B cell (primary cell): Measurements from ENCODE around the gene ZNF622. TPM values are rescaled to one million over a fixed set of nuclear protein-coding genes. Genes with fewer than 3 reads are reported as not detected.

Experiments
- ATAC-seq: fragments of 200-7000 bp; cut with Tn5 transposase; one replicate; pipeline ENCODE4 v1.10.0; 2021; ENCODE audit warnings: low read depth, mild to moderate bottlenecking, moderate number of reproducible peaks, moderate library complexity
- CTCF ChIA-PET: fragments of 350-600 bp; sonication (Branson Sonifier 250); formaldehyde crosslinking; loops from one replicate; lab custom pipeline; 2021; ENCODE audit warnings: antibody characterized with exemption, inconsistent platforms; lab: Charles Lee
- POLR2A ChIA-PET: fragments of 350-600 bp; sonication (Branson Sonifier 250); formaldehyde crosslinking; loops from one replicate; lab custom pipeline; 2021; ENCODE audit warnings: antibody characterized with exemption; lab: Charles Lee
- DNase-seq: peaks from one replicate; pipeline ENCODE4 v3.0.0; 2013
- H2AFZ ChIP-seq: 2 replicates; pipeline ENCODE4 v1.6.1; 2012; ENCODE audit warnings: mild to moderate bottlenecking, low read depth, low read length; ENCODE audit not compliant: insufficient read depth, poor library complexity, severe bottlenecking
- H3K27ac ChIP-seq, 2 donors: 1 replicate in 1 of 2; 2 replicates in 1 of 2; pipeline ENCODE4 v1.5.1; 2012 to 2013; ENCODE audit warnings: low read length in 2 of 2, mild to moderate bottlenecking in 2 of 2, moderate library complexity in 1 of 2
- H3K27me3 ChIP-seq, 4 experiments: fragments of 200-600 bp in 1 of 4; sonication (generic) in 1 of 4; replicated peaks in 1 of 4; 1 replicate in 2 of 4; 2 replicates in 2 of 4; pipeline versions ENCODE4 v1.6.1 to v1.7.0; 2013 to 2016; ENCODE audit warnings: low read length in 3 of 4, mild to moderate bottlenecking in 2 of 4, mixed read lengths in 1 of 4, moderate library complexity in 1 of 4; ENCODE audit not compliant: insufficient read depth in 4 of 4, control insufficient read depth in 3 of 4; ENCODE audit errors: control extremely low read depth in 1 of 4
- H3K36me3 ChIP-seq, 2 experiments: replicated peaks in 1 of 2; 1 replicate in 1 of 2; 2 replicates in 1 of 2; pipeline versions ENCODE4 v1.6.1 to v1.7.1; 2013; ENCODE audit warnings: low read length in 1 of 2; ENCODE audit not compliant: insufficient read depth in 2 of 2, control insufficient read depth in 1 of 2; ENCODE audit errors: control extremely low read depth in 1 of 2, extremely low read depth in 1 of 2
- H3K4me1 ChIP-seq, 2 donors: fragments of 200-600 bp in 1 of 2; sonication (generic) in 1 of 2; 1 replicate in 1 of 2; 2 replicates in 1 of 2; pipeline versions ENCODE4 v1.5.1 to v1.6.1; 2013 to 2017; ENCODE audit warnings: low read length in 2 of 2; ENCODE audit not compliant: control insufficient read depth in 2 of 2, insufficient read depth in 2 of 2
- H3K4me2 ChIP-seq: replicated peaks from 2 replicates; pipeline ENCODE3; 2012; ENCODE audit warnings: mild to moderate bottlenecking, low read depth, low read length; ENCODE audit not compliant: poor library complexity, severe bottlenecking
- H3K4me3 ChIP-seq, 5 experiments: fragments of 200-600 bp in 1 of 5; sonication (generic) in 1 of 5; 1 replicate in 3 of 5; 2 replicates in 2 of 5; pipeline versions ENCODE4 v1.5.1 to v1.7.0; 2011 to 2016; ENCODE audit warnings: low read length in 4 of 5, mild to moderate bottlenecking in 4 of 5, low read depth in 2 of 5, control low read depth in 1 of 5, moderate library complexity in 1 of 5; ENCODE audit not compliant: insufficient read depth in 1 of 5; ENCODE audit errors: control extremely low read depth in 1 of 5, extremely low read depth in 1 of 5
- H3K79me2 ChIP-seq: fragments of 200-600 bp; sonication (generic); one replicate; pipeline ENCODE4 v1.6.0; 2016; ENCODE audit warnings: low read length; ENCODE audit not compliant: control insufficient read depth, insufficient read depth
- H3K9ac ChIP-seq: fragments of 200-600 bp; sonication (generic); 2 replicates; pipeline ENCODE4 v1.6.1; 2017; ENCODE audit warnings: mild to moderate bottlenecking, low read length, moderate library complexity
- H3K9me3 ChIP-seq, 3 donors: one replicate each; pipeline versions ENCODE4 v1.6.1 to v1.7.1; 2013; ENCODE audit warnings: low read length in 2 of 3; ENCODE audit not compliant: control insufficient read depth in 2 of 3, insufficient read depth in 1 of 3; ENCODE audit errors: control extremely low read depth in 1 of 3
- H4K20me1 ChIP-seq: 2 replicates; pipeline ENCODE4 v1.6.0; 2012; ENCODE audit warnings: mild to moderate bottlenecking, low read length; ENCODE audit not compliant: insufficient read depth, control insufficient read depth, poor library complexity, severe bottlenecking
- H3K27ac Mint-ChIP-seq: one replicate; pipeline ENCODE4 v1.8.0; 2021; ENCODE audit warnings: mixed read lengths
- H3K27me3 Mint-ChIP-seq: one replicate; pipeline ENCODE4 v1.8.0; 2021; ENCODE audit warnings: mixed read lengths
- H3K4me1 Mint-ChIP-seq: one replicate; pipeline ENCODE4 v1.8.0; 2021; ENCODE audit warnings: mixed read lengths
- H3K4me3 Mint-ChIP-seq: one replicate; pipeline ENCODE4 v1.8.0; 2021; ENCODE audit warnings: mixed read lengths
- H3K9me3 Mint-ChIP-seq: one replicate; pipeline ENCODE4 v1.8.0; 2022; ENCODE audit warnings: mixed read lengths; ENCODE audit not compliant: insufficient read depth
- EZH2 ChIP-seq: IDR thresholded peaks from 2 replicates; pipeline ENCODE4 v1.6.1; 2012; ENCODE audit warnings: borderline replicate concordance, low read depth, mild to moderate bottlenecking, moderate library complexity, low read length; ENCODE audit not compliant: insufficient read depth, poor library complexity, severe bottlenecking
- WGBS: methylation state at CpG from one replicate; pipeline ENCODE4 v1.1.5; 2013; ENCODE audit warnings: missing lambda C conversion rate; ENCODE audit not compliant: insufficient coverage; 5-methylcytosine and 5-hydroxymethylcytosine counted together
- intact Hi-C: fragments of 100-400 bp; cut with micrococcal nuclease; formaldehyde crosslinking; loops from one replicate; pipeline ENCODE4 v1.10.0; 2022
- polyA plus RNA-seq: library from polyadenylated mRNA; depleted of rRNA; stranded (reverse); fragments of >200 nt; gene quantifications from 2 replicates; pipeline ENCODE4 v1.2.3, GENCODE V29; 2012
- total RNA-seq, 2 donors: library from RNA; stranded (reverse); fragments of 120-200 nt in 1 of 2; gene quantifications; 1 replicate in 1 of 2; 2 replicates in 1 of 2; pipeline versions ENCODE4 v1.2.3 to v1.2.4, GENCODE V29; 2013 to 2022
- TF ChIP-seq, protein P1 (sequence below): fragments of 200-600 bp; IDR thresholded peaks from one replicate; pipeline ENCODE4 v1.8.0; 2022; ENCODE audit warnings: antibody characterized with exemption, mild to moderate bottlenecking

The ZNF622 gene
- total and polyA plus RNA-seq, 2 donors (not counting 1 experiment from before 2014, with no cell fraction given), result 7.5 to 37.1 TPM

GRCh38 chr5:16431490-16431889 is 34.1 kb downstream of the ZNF622 start:
- H3K4me1 Mint-ChIP-seq, result no peaks in the 10 kb centered on the region
- intact Hi-C loops, result no loop called here
- H3K27ac ChIP-seq, result no peak overlapping the region
- H3K9ac ChIP-seq, result no peak overlapping the region
- H3K4me2 ChIP-seq, result no peak overlapping the region
- H3K9me3 Mint-ChIP-seq, result no peaks in the 10 kb centered on the region
- no peaks in the 10 kb centered on the region for H3K79me2 ChIP-seq
- no peak overlapping the region for H3K4me3 ChIP-seq
- H3K9me3 ChIP-seq, result no peaks in the 10 kb centered on the region
- DNase-seq (no peak), ATAC-seq (no peak)
- CTCF ChIA-PET, result no interaction called here
- TF ChIP-seq, protein P1, sequence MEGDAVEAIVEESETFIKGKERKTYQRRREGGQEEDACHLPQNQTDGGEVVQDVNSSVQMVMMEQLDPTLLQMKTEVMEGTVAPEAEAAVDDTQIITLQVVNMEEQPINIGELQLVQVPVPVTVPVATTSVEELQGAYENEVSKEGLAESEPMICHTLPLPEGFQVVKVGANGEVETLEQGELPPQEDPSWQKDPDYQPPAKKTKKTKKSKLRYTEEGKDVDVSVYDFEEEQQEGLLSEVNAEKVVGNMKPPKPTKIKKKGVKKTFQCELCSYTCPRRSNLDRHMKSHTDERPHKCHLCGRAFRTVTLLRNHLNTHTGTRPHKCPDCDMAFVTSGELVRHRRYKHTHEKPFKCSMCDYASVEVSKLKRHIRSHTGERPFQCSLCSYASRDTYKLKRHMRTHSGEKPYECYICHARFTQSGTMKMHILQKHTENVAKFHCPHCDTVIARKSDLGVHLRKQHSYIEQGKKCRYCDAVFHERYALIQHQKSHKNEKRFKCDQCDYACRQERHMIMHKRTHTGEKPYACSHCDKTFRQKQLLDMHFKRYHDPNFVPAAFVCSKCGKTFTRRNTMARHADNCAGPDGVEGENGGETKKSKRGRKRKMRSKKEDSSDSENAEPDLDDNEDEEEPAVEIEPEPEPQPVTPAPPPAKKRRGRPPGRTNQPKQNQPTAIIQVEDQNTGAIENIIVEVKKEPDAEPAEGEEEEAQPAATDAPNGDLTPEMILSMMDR, result no peak
- no peak for TF ChIP-seq EZH2
- H3K4me1 ChIP-seq, result no peaks in the 10 kb centered on the region
- POLR2A ChIA-PET, result no interaction called here
- H3K27me3 ChIP-seq, result no peaks in the 10 kb centered on the region
- H3K36me3 ChIP-seq, result no peaks in the 10 kb centered on the region
- WGBS, result no CpG with 5 or more reads among the region's 2 CpGs
- no peak overlapping the region for H2AFZ ChIP-seq
- no peak overlapping the region for H3K4me3 Mint-ChIP-seq
- no peak overlapping the region for H3K27ac Mint-ChIP-seq
- peaks cover 12% of the 10 kb centered on the region for H3K27me3 Mint-ChIP-seq
- H4K20me1 ChIP-seq, result no peaks in the 10 kb centered on the region

DNA sequence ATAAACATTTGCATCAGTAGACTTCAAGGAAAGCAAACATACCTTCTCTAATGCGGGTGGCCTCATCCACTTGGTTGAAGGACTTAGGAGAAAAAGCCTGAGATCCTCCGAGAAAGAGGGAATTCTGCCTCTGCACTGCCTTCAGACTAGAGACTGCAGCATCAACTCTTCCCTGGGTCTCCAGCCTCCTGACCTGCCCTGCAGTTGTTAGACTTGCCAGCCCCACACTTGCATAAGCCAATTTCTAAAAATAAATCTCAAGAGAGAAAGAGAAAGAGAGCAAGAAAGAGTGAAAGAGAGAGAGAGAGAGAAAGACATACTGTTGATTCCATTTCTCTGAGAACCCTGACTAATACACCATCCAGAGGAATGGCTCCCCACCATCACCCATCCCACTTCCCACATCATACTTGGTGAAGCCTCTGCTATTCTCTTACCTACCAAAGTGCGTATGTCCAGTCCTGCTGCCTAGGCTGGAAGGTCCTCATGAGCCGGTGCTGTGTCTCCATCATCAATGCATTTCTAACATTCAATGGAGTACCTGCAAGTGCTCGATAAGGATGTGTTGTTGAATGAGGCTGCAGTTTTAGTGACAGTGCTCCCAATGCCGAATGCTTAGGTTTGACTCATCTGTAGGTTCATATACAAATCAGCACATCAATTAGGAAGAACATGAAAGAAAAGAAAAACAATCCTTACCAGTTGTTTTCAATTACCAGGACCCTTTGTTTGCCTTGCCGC is 35.1 kb downstream of the ZNF622 start:
- Histone ChIP-seq H3K9me3 (no peaks in the 10 kb centered on the region), H3K4me3 (no peak overlapping the region), H3K27ac (no peak overlapping the region), H3K4me2 (no peak overlapping the region), H3K79me2 (no peaks in the 10 kb centered on the region), H3K27me3 (no peaks in the 10 kb centered on the region), H4K20me1 (no peaks in the 10 kb centered on the region), H3K36me3 (no peaks in the 10 kb centered on the region), H3K4me1 (no peaks in the 10 kb centered on the region), H3K9ac (no peak overlapping the region), H2AFZ (no peak overlapping the region)
- Mint-ChIP-seq H3K4me1 (no peaks in the 10 kb centered on the region), H3K27me3 (peaks cover 12% of the 10 kb centered on the region), H3K9me3 (no peaks in the 10 kb centered on the region), H3K27ac (no peak overlapping the region), H3K4me3 (no peak overlapping the region)
- ChIA-PET POLR2A (no interaction called here), CTCF (no interaction called here)
- TF ChIP-seq EZH2, result no peak
- TF ChIP-seq, protein P1, result no peak
- 80% methylated on average over 2 of the region's 7 CpGs for WGBS
- DNase-seq (no peak), ATAC-seq (no peak)
- intact Hi-C loops, result no loop called here
